ENCODE results near the gene TNNC2. TPM values are rescaled to one million over a fixed set of nuclear protein-coding genes. Genes with fewer than 3 reads are reported as not detected.
A peak's percentile ranks its signal among the peaks of the same experiment; 100 is the strongest.

The TNNC2 gene
- total RNA-seq, 4 donors from 2014 or later: 2.3 to 12.0 (median 6.5) TPM; not detected in 1

DNA sequence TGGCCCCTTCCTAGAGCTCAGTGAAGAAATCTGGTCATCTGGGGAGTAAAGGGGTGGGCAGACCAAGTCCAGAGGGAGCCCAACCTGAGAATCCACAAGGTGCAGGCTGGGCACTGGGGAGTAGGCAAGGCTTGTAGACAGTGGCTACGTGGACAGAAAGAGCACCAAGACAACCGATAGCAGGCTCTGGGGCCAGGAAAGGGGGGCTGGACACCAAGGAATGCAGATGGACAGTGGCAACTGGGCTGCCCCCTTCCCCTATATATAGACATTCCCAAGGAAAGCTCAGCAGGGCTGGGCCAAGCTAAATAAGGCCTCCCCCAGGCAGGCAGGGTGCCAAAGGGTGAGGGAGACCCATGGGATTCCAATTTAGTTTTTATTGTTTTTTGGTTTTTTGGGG lies 1.5 kb upstream of the TNNC2 start:
- no peak for DNase-seq (ENCODE audit: low spot score in 2 of 2)
- WGBS, 2 donors: 25 to 26% methylated on average over 2 of the region's 2 CpGs
- TF ChIP-seq POLR2A (IDR thresholded peaks at IDR 0.05) (no peak), EP300 (IDR thresholded peaks at IDR 0.05) (no peak)
- TF ChIP-seq, protein P1, sequence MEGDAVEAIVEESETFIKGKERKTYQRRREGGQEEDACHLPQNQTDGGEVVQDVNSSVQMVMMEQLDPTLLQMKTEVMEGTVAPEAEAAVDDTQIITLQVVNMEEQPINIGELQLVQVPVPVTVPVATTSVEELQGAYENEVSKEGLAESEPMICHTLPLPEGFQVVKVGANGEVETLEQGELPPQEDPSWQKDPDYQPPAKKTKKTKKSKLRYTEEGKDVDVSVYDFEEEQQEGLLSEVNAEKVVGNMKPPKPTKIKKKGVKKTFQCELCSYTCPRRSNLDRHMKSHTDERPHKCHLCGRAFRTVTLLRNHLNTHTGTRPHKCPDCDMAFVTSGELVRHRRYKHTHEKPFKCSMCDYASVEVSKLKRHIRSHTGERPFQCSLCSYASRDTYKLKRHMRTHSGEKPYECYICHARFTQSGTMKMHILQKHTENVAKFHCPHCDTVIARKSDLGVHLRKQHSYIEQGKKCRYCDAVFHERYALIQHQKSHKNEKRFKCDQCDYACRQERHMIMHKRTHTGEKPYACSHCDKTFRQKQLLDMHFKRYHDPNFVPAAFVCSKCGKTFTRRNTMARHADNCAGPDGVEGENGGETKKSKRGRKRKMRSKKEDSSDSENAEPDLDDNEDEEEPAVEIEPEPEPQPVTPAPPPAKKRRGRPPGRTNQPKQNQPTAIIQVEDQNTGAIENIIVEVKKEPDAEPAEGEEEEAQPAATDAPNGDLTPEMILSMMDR (IDR thresholded peaks at IDR 0.05): no peak

DNA sequence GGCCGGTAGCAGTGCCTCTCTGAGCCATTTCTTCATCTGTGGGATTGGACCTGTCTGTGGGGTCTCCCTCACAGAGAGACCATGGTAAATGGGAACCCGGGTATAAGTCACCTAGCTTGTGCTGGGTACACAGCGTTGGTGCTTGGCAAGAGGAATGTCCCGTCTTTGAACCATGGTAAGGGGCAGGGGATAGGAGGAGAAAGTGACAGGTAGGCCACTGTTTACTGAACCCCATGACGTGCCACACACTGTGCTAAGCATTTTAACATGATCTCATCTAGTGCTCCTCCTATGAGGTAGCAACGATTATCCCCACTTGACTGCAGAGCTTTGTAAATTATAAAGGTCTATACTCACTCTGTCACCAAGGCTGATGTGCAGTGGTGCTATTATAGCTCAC lies 600 bp upstream of the TNNC2 start:
- Histone ChIP-seq H3K4me3 (no peak overlapping the region), H3K27me3 (peaks cover 0 to 20% of the 10 kb centered on the region in 2 donors), H3K4me1 (peaks cover 0 to 62% (median 18%) of the 10 kb centered on the region in 4 donors), H3K9me3 (no peaks in the 10 kb centered on the region), H3K27ac (peak overlapping the region in 2 of 4 donors; percentile 85 to 91), H3K36me3 (no peaks in the 10 kb centered on the region)
- 67 to 90% methylated on average over 5 to 6 of the region's 6 CpGs for WGBS, 2 donors
- TF ChIP-seq POLR2A (IDR thresholded peaks at IDR 0.05): no peak
- no peak for TF ChIP-seq EP300 (IDR thresholded peaks at IDR 0.05)
- TF ChIP-seq, protein P1 (IDR thresholded peaks at IDR 0.05): no peak
- no peak for DNase-seq (ENCODE audit: low spot score in 2 of 2)

More for the DNA sequence above, 1.5 kb upstream of the TNNC2 start:
- peaks cover 0 to 11% of the 10 kb centered on the region in 2 donors for H3K27me3 ChIP-seq
- no peaks in the 10 kb centered on the region for H3K36me3 ChIP-seq
- peaks cover 0 to 61% (median 18%) of the 10 kb centered on the region in 4 donors for H3K4me1 ChIP-seq
- H3K4me3 ChIP-seq: no peak overlapping the region
- H3K27ac ChIP-seq: peak overlapping the region; percentile 17 to 91 (median 72)
- no peaks in the 10 kb centered on the region for H3K9me3 ChIP-seq

DNA sequence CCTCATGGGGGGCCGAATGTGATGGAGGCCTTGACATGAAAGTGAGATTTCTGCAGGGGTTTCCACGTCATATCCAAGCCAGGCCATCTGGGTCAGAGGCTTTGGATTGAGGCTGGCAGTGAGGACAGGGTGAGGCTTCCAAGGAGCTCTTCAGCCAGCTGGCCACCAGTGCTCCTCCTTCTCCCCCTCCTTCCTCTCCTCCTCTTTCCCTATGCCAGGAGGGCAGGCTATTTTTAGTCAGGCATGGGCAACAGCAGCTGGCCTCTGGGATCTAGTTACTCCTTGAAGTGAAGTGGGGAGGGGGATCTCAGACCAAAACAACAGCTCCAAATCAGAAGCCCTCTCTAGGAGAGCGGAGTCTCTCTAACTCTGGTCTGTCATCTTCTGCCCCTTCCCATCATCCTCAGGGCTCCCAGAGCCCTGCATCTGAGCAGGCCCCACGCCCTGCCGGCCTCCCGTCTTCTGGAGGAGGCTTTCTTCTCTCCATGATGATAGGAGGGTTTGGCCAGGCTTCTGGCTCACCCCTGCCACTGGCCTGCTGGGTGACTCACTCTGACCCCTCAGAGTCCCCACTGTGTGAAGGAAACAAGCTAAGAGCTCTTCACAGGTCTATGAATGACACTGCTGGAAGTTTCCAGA lies 612 bp downstream of the TNNC2 start:
- no peaks in the 10 kb centered on the region for H3K36me3 ChIP-seq
- peaks cover 0 to 28% of the 10 kb centered on the region in 2 donors for H3K27me3 ChIP-seq
- DNase-seq (ENCODE audit: low spot score in 2 of 2): no peak
- H3K4me3 ChIP-seq: no peak overlapping the region
- H3K27ac ChIP-seq: peak overlapping the region; percentile 58 to 91 (median 68)
- TF ChIP-seq EP300 (IDR thresholded peaks at IDR 0.05) (peak in 1 of 2 donors; percentile 15), POLR2A (IDR thresholded peaks at IDR 0.05) (no peak)
- peaks cover 0 to 55% (median 17%) of the 10 kb centered on the region in 4 donors for H3K4me1 ChIP-seq
- 55 to 56% methylated on average over 6 of the region's 6 CpGs for WGBS, 2 donors
- H3K9me3 ChIP-seq: no peaks in the 10 kb centered on the region

DNA sequence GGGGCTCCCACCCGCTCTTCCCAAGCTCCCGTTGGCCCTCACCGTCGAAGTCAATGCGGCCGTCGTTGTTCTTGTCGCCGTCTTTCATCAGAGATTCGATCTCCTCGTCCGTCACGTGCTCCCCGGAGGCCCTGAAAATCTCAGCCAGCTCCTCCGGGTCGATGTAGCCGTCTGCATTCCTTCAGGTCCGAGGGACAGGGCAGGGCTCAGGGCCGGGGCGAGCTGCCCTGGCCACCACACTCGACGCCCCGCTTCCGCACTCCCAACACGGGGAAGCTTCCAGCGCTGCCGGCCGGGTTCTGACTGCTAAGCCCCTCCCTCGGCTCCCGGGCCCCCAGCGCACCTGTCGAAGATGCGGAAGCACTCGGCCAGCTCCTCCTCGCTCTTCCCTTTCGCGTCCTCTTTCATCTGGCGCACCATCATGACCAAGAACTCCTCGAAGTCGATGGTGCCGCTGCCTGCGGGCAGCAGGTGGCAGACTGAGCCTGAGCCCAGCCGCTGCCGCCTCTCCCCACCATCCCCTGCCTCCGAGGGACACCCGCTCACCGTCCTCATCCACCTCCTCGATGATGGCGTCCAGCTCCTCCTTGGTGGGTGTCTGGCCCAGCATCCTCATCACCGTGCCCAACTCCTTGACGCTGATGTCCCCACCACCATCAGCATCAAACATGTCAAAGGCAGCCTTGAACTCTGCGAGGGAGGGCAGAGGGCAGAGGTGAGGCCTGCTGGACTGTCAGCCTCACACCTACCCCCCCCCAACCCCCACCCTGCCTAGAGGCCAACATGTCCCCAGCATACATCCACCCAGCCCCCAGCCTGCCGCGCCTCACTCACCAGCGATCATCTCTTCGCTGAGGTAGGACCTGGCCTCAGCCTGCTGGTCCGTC lies 2.9 kb downstream of the TNNC2 start:
- Histone ChIP-seq H3K27me3 (peaks cover 0 to 28% of the 10 kb centered on the region in 2 donors), H3K36me3 (no peaks in the 10 kb centered on the region), H3K4me3 (peak overlapping the region in 2 of 4 donors; percentile 13 to 36), H3K27ac (no peak overlapping the region), H3K9me3 (no peaks in the 10 kb centered on the region), H3K4me1 (peaks cover 0 to 46% (median 17%) of the 10 kb centered on the region in 4 donors)
- TF ChIP-seq, protein P1 (IDR thresholded peaks at IDR 0.05): peak in 4 of 5 experiments; percentile 17 to 61 (median 36)
- TF ChIP-seq POLR2A (IDR thresholded peaks at IDR 0.05) (no peak), EP300 (IDR thresholded peaks at IDR 0.05) (no peak)
- 27 to 33% methylated on average over 34 to 52 of the region's 57 CpGs for WGBS, 2 donors
- DNase-seq (ENCODE audit: low spot score in 2 of 2): no peak

DNA sequence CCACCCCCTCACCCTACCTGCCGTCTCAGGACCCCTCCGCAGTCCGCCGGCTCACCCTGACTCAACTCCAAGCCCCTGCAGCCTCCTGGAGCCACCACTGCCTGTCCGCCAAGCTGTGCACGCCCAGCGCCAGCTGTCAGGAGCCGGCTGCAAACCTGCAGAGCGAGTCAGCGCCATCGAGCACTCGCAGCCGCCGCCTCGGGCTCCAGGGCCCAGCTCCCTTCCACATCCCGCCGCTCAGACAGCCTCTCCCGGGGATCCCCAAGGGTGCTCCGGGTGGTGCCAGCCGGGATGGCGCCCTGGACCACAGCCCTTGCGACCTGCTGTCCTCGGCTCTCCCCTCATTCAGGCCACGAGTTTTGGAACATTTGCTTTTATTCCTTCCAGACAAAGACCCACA lies 4.3 kb downstream of the TNNC2 start:
- H3K4me1 ChIP-seq: peaks cover 0 to 42% (median 15%) of the 10 kb centered on the region in 4 donors
- no peak for DNase-seq (ENCODE audit: low spot score in 2 of 2)
- TF ChIP-seq EP300 (IDR thresholded peaks at IDR 0.05): no peak
- TF ChIP-seq POLR2A (IDR thresholded peaks at IDR 0.05): no peak
- TF ChIP-seq, protein P1 (IDR thresholded peaks at IDR 0.05): no peak
- WGBS, 2 donors: 12 to 33% methylated on average over 12 to 24 of the region's 24 CpGs
- H3K9me3 ChIP-seq: no peaks in the 10 kb centered on the region
- no peaks in the 10 kb centered on the region for H3K36me3 ChIP-seq
- H3K27me3 ChIP-seq: peaks cover 0 to 28% of the 10 kb centered on the region in 2 donors
- no peak overlapping the region for H3K27ac ChIP-seq
- H3K4me3 ChIP-seq: no peak overlapping the region
